Keratinocyte (primary cell): ENCODE data around the gene IFIT3. TPM values are rescaled to one million over a fixed set of nuclear protein-coding genes. Genes with fewer than 3 reads are reported as not detected.

Experiments
- DNase-seq: peaks from one replicate; pipeline ENCODE4 v3.0.0-alpha.2; 2011; ENCODE audit warnings: low read depth, missing footprints, low spot score
- FAIRE-seq: peaks from 2 replicates; lab custom pipeline; 2011; peaks lifted over from hg19 to GRCh38; lab: Jason Lieb, UNC
- H2AFZ ChIP-seq: 2 replicates; pipeline ENCODE4 v1.6.0; 2012; ENCODE audit warnings: low read length, control low read depth, inconsistent platforms; ENCODE audit not compliant: control insufficient read depth
- H3K27ac ChIP-seq: 2 replicates; pipeline ENCODE4 v1.5.1; 2011; ENCODE audit warnings: low read length; ENCODE audit not compliant: control insufficient read depth, insufficient read depth
- H3K27me3 ChIP-seq: 3 replicates; pipeline ENCODE4 v1.6.0; 2011; ENCODE audit warnings: low read length; ENCODE audit not compliant: control insufficient read depth, insufficient read depth; ENCODE audit errors: extremely low read depth
- H3K36me3 ChIP-seq, 2 experiments: 2 replicates in 1 of 2; 3 replicates in 1 of 2; pipeline ENCODE4 v1.5.1; 2011; ENCODE audit warnings: low read length in 2 of 2, mild to moderate bottlenecking in 1 of 2; ENCODE audit not compliant: control insufficient read depth in 2 of 2, insufficient read depth in 2 of 2; ENCODE audit errors: extremely low read depth in 1 of 2
- H3K4me1 ChIP-seq: 3 replicates; pipeline ENCODE4 v1.5.1; 2011; ENCODE audit warnings: low read length; ENCODE audit not compliant: control insufficient read depth, insufficient read depth; ENCODE audit errors: extremely low read depth
- H3K4me2 ChIP-seq: 3 replicates; pipeline ENCODE4 v1.6.0; 2011; ENCODE audit warnings: low read depth, low read length; ENCODE audit not compliant: control insufficient read depth, insufficient read depth; ENCODE audit errors: extremely low read depth
- H3K4me3 ChIP-seq, 3 experiments: fragments of 200-600 bp in 1 of 3; sonication (generic) in 1 of 3; 2 replicates in 2 of 3; 3 replicates in 1 of 3; pipeline ENCODE4 v1.5.1; 2011 to 2016; ENCODE audit warnings: low read length in 3 of 3, mild to moderate bottlenecking in 3 of 3, control low read depth in 2 of 3, inconsistent platforms in 1 of 3, low read depth in 1 of 3, mixed read lengths in 1 of 3, mixed run types in 1 of 3, moderate library complexity in 1 of 3; ENCODE audit not compliant: control insufficient read depth in 2 of 3, insufficient read depth in 2 of 3; ENCODE audit errors: extremely low read depth in 1 of 3
- H3K79me2 ChIP-seq: 2 replicates; pipeline ENCODE4 v1.6.0; 2012; ENCODE audit warnings: low read length; ENCODE audit not compliant: control insufficient read depth, insufficient read depth
- H3K9ac ChIP-seq: 3 replicates; pipeline ENCODE4 v1.6.0; 2011; ENCODE audit warnings: low read length; ENCODE audit not compliant: control insufficient read depth, insufficient read depth; ENCODE audit errors: extremely low read depth
- H3K9me1 ChIP-seq: 3 replicates; pipeline ENCODE4 v1.6.0; 2011; ENCODE audit warnings: low read length; ENCODE audit not compliant: control insufficient read depth, insufficient read depth; ENCODE audit errors: extremely low read depth
- H3K9me3 ChIP-seq: 2 replicates; pipeline ENCODE4 v1.5.1; 2012; ENCODE audit warnings: low read depth, low read length; ENCODE audit not compliant: control insufficient read depth
- H4K20me1 ChIP-seq: 3 replicates; pipeline ENCODE4 v1.6.0; 2011; ENCODE audit warnings: low read length; ENCODE audit not compliant: control insufficient read depth, insufficient read depth; ENCODE audit errors: extremely low read depth
- CTCF ChIP-seq, 3 experiments: IDR thresholded peaks in 1 of 3; conservative IDR thresholded peaks in 1 of 3; optimal IDR thresholded peaks in 1 of 3; 2 replicates in 2 of 3; 3 replicates in 1 of 3; pipeline versions ENCODE3 to v1.5.1; 2011; ENCODE audit warnings: low read length in 3 of 3, mild to moderate bottlenecking in 3 of 3, moderate library complexity in 2 of 3, control low read depth in 1 of 3, inconsistent platforms in 1 of 3; ENCODE audit not compliant: insufficient read depth in 2 of 3; ENCODE audit errors: extremely low read depth in 1 of 3
- EZH2 ChIP-seq: IDR thresholded peaks from one replicate; pipeline ENCODE4 v1.6.1; 2012; ENCODE audit warnings: inconsistent platforms, mild to moderate bottlenecking, low read length, moderate library complexity
- dilution Hi-C: fragments of 300-500 bp; cut with MboI; formaldehyde crosslinking; loops from one replicate; pipeline ENCODE4 v1.7.0; 2020; ENCODE audit warnings: low sequenced_read_pairs; ENCODE audit not compliant: extremely low pct_ligation_motif_present
- polyA plus RNA-seq, 5 experiments: library from polyadenylated mRNA; depleted of rRNA in 3 of 5; stranded (reverse) in 3 of 5; stranded (forward) in 1 of 5; unstranded in 1 of 5; fragments of >200 nt; gene quantifications; 1 replicate in 1 of 5; 2 replicates in 3 of 5; 3 replicates in 1 of 5; pipeline versions ENCODE4 v1.2.1 to v1.2.3, GENCODE V29; 2011 to 2012; ENCODE audit warnings: missing spikeins in 2 of 5, low read depth in 1 of 5, low replicate concordance in 1 of 5

Gene IFIT3
- polyA plus RNA-seq, 1 donor (not counting 4 experiments of a cell fraction or from before 2014, with no cell fraction given): 42.6 TPM

GRCh38 chr10:89278900-89279392 is 48.9 kb upstream of the IFIT3 start:
- TF ChIP-seq CTCF (optimal IDR thresholded peaks at IDR 0.05 in 1 of 3, IDR thresholded peaks at IDR 0.05 in 1 of 3, conservative IDR thresholded peaks at IDR 0.05 in 1 of 3; ENCODE audit: extremely low read depth in 1 of 3, insufficient read depth in 2 of 3, low read length in 3 of 3): no peak
- no peak for TF ChIP-seq EZH2
- FAIRE-seq (no peak), DNase-seq (no peak)
- Histone ChIP-seq H3K27me3 (no peaks in the 10 kb centered on the region), H3K79me2 (no peaks in the 10 kb centered on the region), H4K20me1 (no peaks in the 10 kb centered on the region), H3K9ac (no peak overlapping the region), H2AFZ (no peak overlapping the region), H3K4me2 (peak overlapping the region; percentile 52), H3K36me3 (no peaks in the 10 kb centered on the region), H3K9me3 (no peaks in the 10 kb centered on the region), H3K4me1 (peaks cover 67% of the 10 kb centered on the region), H3K4me3 (peak overlapping the region in 1 of 3 experiments; percentile 24), H3K9me1 (peaks cover 2% of the 10 kb centered on the region), H3K27ac (peak overlapping the region; percentile 50)
- dilution Hi-C loops: no loop called here

GRCh38 chr10:89279421-89279869 is 48.4 kb upstream of the IFIT3 start:
- Histone ChIP-seq H3K36me3 (no peaks in the 10 kb centered on the region), H4K20me1 (no peaks in the 10 kb centered on the region), H3K4me3 (peak overlapping the region in 1 of 3 experiments; percentile 26), H3K9me3 (no peaks in the 10 kb centered on the region), H3K4me1 (peaks cover 71% of the 10 kb centered on the region), H3K27me3 (no peaks in the 10 kb centered on the region), H3K9me1 (peaks cover 2% of the 10 kb centered on the region), H3K79me2 (no peaks in the 10 kb centered on the region), H3K9ac (no peak overlapping the region), H2AFZ (no peak overlapping the region), H3K27ac (peak overlapping the region; percentile 50), H3K4me2 (peak overlapping the region; percentile 52)
- TF ChIP-seq EZH2 (no peak), CTCF (optimal IDR thresholded peaks at IDR 0.05 in 1 of 3, IDR thresholded peaks at IDR 0.05 in 1 of 3, conservative IDR thresholded peaks at IDR 0.05 in 1 of 3; ENCODE audit: extremely low read depth in 1 of 3, insufficient read depth in 2 of 3, low read length in 3 of 3) (no peak)
- DNase-seq: no peak
- FAIRE-seq: peak; percentile 95
- dilution Hi-C loops: no loop called here
